Mammary epithelial cell (primary cell): ENCODE measurements around the gene HMGB4.

Experiments used
- EZH2 ChIP-seq: IDR thresholded peaks from 2 replicates; pipeline ENCODE4 v1.6.1; 2012; ENCODE audit warnings: low read length, inconsistent platforms, borderline replicate concordance
- TF ChIP-seq, protein P1 (sequence below), 2 donors: IDR thresholded peaks in 1 of 2; conservative IDR thresholded peaks in 1 of 2; 2 replicates each; pipeline ENCODE4 v1.5.1; 2011 to 2012; ENCODE audit warnings: inconsistent platforms in 2 of 2, low read length in 2 of 2, mild to moderate bottlenecking in 2 of 2, control low read depth in 1 of 2, low read depth in 1 of 2; ENCODE audit not compliant: insufficient read depth in 1 of 2; ENCODE audit errors: extremely low read depth in 1 of 2

DNA sequence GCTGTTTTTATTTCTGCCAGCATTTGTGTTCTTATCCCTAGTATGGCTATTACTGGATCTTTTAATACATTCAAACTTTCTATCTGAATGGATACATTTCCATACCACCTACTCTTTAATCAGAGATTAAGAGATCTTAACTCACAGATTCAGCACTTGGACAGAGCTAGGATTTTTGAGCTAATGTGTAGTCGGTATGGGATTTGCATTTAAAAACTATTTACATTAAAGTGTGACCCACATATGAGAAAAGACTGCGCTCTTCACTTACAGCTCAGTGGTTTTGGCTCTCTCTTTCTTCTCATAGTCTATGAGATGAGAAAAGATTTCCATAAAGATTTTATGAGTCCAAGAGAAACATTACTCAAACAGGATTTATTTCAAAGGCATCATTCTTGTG, 16.4 kb downstream of the HMGB4 start:
- TF ChIP-seq, protein P1, sequence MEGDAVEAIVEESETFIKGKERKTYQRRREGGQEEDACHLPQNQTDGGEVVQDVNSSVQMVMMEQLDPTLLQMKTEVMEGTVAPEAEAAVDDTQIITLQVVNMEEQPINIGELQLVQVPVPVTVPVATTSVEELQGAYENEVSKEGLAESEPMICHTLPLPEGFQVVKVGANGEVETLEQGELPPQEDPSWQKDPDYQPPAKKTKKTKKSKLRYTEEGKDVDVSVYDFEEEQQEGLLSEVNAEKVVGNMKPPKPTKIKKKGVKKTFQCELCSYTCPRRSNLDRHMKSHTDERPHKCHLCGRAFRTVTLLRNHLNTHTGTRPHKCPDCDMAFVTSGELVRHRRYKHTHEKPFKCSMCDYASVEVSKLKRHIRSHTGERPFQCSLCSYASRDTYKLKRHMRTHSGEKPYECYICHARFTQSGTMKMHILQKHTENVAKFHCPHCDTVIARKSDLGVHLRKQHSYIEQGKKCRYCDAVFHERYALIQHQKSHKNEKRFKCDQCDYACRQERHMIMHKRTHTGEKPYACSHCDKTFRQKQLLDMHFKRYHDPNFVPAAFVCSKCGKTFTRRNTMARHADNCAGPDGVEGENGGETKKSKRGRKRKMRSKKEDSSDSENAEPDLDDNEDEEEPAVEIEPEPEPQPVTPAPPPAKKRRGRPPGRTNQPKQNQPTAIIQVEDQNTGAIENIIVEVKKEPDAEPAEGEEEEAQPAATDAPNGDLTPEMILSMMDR (conservative IDR thresholded peaks at IDR 0.05 in 1 of 2, IDR thresholded peaks at IDR 0.05 in 1 of 2; ENCODE audit: extremely low read depth in 1 of 2, insufficient read depth in 1 of 2, low read depth in 1 of 2, low read length in 2 of 2): no peak
- no peak for TF ChIP-seq EZH2
